Neural crest cell (in vitro differentiated cells): Measurements from ENCODE around the gene ERCC6L. TPM values are rescaled to one million over a fixed set of nuclear protein-coding genes. Genes with fewer than 3 reads are reported as not detected.

ENCODE experiments used
- DNase-seq: peaks from one replicate; pipeline ENCODE4 v3.0.0; 2021; ENCODE audit warnings: low read depth, mixed read lengths, low spot score
- H3K27ac Mint-ChIP-seq: one replicate; pipeline ENCODE4 v1.8.0; 2021; ENCODE audit warnings: mild to moderate bottlenecking, mixed read lengths; ENCODE audit not compliant: unreplicated experiment
- H3K27me3 Mint-ChIP-seq: 2 replicates; pipeline ENCODE4 v1.8.0; 2021; ENCODE audit warnings: low read depth, mild to moderate bottlenecking, mixed read lengths
- H3K36me3 Mint-ChIP-seq: 2 replicates; pipeline ENCODE4 v1.8.0; 2021; ENCODE audit warnings: low read depth, mild to moderate bottlenecking, mixed read lengths
- H3K4me1 Mint-ChIP-seq: 2 replicates; pipeline ENCODE4 v1.8.0; 2021; ENCODE audit warnings: mixed read lengths
- H3K4me3 Mint-ChIP-seq: one replicate; pipeline ENCODE4 v1.8.0; 2021; ENCODE audit warnings: mild to moderate bottlenecking, mixed read lengths
- H3K9me3 Mint-ChIP-seq: 2 replicates; pipeline ENCODE4 v1.8.0; 2021; ENCODE audit warnings: mixed read lengths
- CTCF ChIP-seq: fragments of 200-600 bp; sonication (generic); conservative IDR thresholded peaks from 2 replicates; pipeline ENCODE4 v1.5.0; 2021; ENCODE audit warnings: antibody characterized with exemption, mild to moderate bottlenecking
- total RNA-seq: library from RNA; stranded (reverse); gene quantifications from 2 replicates; pipeline ENCODE4 v1.2.1, GENCODE V29; 2021

ERCC6L gene
- total RNA-seq, 1 donor from 2014 or later, result 14.2 TPM

GRCh38 chrX:72205706-72206105 is 33.1 kb downstream of the ERCC6L start:
- H3K4me3 Mint-ChIP-seq, result no peak overlapping the region
- peaks cover 28% of the 10 kb centered on the region for H3K36me3 Mint-ChIP-seq
- no peak overlapping the region for H3K27ac Mint-ChIP-seq
- H3K27me3 Mint-ChIP-seq, result no peaks in the 10 kb centered on the region
- TF ChIP-seq CTCF, result no peak
- H3K9me3 Mint-ChIP-seq, result peaks cover 9% of the 10 kb centered on the region
- H3K4me1 Mint-ChIP-seq, result peaks cover 8% of the 10 kb centered on the region
- DNase-seq, result no peak

DNA sequence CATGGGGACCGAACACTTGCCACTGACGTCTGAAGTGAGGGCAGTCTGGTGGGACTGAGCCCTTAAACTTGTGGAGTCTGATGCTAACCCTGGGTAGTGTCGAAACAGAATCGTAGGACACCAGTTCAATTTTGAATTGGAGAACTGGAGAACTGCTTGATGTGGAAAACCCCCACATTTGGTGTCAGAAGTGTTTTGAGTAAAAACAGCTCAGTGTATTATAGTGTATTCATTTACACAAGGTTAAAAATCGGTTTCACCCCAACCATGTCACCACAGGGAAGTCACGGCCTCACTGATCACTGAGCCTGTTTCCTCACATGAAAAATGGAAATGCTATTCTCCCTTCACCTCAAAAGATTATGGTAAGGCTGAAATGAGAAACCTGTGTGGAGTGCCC is 35.4 kb downstream of the ERCC6L start:
- TF ChIP-seq CTCF, result no peak
- no peaks in the 10 kb centered on the region for H3K9me3 Mint-ChIP-seq
- H3K27ac Mint-ChIP-seq, result no peak overlapping the region
- H3K27me3 Mint-ChIP-seq, result no peaks in the 10 kb centered on the region
- H3K4me3 Mint-ChIP-seq, result no peak overlapping the region
- H3K36me3 Mint-ChIP-seq, result peaks cover 17% of the 10 kb centered on the region
- no peak for DNase-seq
- H3K4me1 Mint-ChIP-seq, result peaks cover 8% of the 10 kb centered on the region

DNA sequence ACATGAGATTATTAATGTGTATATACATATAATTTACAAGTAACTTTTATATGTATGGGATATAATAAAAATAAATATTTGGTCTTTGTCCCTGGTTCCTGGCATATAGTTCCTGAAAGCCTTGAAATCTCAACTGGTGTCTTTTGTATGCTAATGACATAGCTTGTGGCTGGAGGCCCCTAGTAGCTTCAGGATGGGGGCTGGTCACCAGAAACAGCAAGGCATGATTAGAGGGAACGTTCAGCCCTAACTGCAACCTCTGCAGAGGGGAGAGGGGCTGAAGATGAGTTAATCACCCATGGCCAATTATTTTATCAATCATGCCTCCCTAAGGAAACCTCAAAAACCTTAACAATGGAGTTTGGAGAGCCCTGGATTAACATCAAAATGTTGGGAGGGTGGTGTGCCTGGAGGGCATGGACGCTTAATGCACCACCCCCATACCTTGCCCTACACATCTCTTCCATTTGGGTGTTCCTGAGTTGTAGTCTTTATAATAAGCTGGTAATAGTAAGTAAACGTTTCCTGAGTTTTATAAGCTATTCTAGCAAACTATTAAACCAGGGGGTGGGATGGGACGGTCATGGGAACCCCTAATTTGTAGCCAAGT is 35.9 kb downstream of the ERCC6L start:
- Mint-ChIP-seq H3K27me3 (no peaks in the 10 kb centered on the region), H3K27ac (no peak overlapping the region), H3K36me3 (peaks cover 19% of the 10 kb centered on the region), H3K4me3 (no peak overlapping the region), H3K4me1 (peaks cover 8% of the 10 kb centered on the region), H3K9me3 (no peaks in the 10 kb centered on the region)
- DNase-seq, result no peak
- no peak for TF ChIP-seq CTCF

GRCh38 chrX:72201836-72202536 is 36.8 kb downstream of the ERCC6L start:
- H3K9me3 Mint-ChIP-seq, result no peaks in the 10 kb centered on the region
- H3K4me3 Mint-ChIP-seq, result no peak overlapping the region
- no peak for DNase-seq
- H3K4me1 Mint-ChIP-seq, result peaks cover 8% of the 10 kb centered on the region
- peak overlapping the region; percentile 22 for H3K27ac Mint-ChIP-seq
- H3K36me3 Mint-ChIP-seq, result peaks cover 12% of the 10 kb centered on the region
- H3K27me3 Mint-ChIP-seq, result no peaks in the 10 kb centered on the region
- no peak for TF ChIP-seq CTCF

DNA sequence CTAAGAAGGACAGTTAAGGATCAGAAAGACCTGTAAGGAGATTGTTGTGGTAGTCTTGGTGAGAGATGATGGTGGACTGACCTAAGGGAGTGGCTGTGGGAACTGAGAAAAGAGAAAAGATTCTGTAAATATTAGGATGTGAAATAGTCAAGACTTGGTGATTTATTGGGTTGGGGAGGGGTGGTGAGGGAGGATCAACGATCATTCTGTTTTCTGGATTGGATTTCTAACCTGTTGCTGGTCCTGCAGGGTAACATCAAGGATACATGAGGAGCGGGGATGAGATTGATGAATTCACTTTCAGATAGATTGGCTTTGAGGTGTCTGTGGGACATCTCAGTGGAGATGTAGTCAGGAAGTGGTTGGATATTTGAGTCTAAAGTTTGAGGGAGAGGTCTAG is 55.9 kb downstream of the ERCC6L start:
- no peaks in the 10 kb centered on the region for H3K9me3 Mint-ChIP-seq
- DNase-seq, result no peak
- TF ChIP-seq CTCF, result no peak
- H3K27me3 Mint-ChIP-seq, result no peaks in the 10 kb centered on the region
- peaks cover 2% of the 10 kb centered on the region for H3K36me3 Mint-ChIP-seq
- no peak overlapping the region for H3K27ac Mint-ChIP-seq
- H3K4me1 Mint-ChIP-seq, result peaks cover 9% of the 10 kb centered on the region
- no peak overlapping the region for H3K4me3 Mint-ChIP-seq
